DOHH2 (cell line): ENCODE data around the gene CTDSPL.

Source experiments
- H3F3A ChIP-seq: fragments of 200-600 bp; sonication (generic), shearing (Covaris generic); 2 replicates; pipeline ENCODE4 v1.6.0; 2016; ENCODE audit warnings: antibody characterized with exemption, mild to moderate bottlenecking; ENCODE audit not compliant: control insufficient read depth, insufficient read depth
- H3K27ac ChIP-seq: fragments of 200-600 bp; sonication (generic); 2 replicates; pipeline ENCODE4 v1.5.1; 2014; ENCODE audit warnings: low read depth, mild to moderate bottlenecking, low read length, moderate library complexity
- H3K27me3 ChIP-seq: fragments of 200-600 bp; sonication (generic); 2 replicates; pipeline ENCODE4 v1.6.1; 2014; ENCODE audit warnings: mild to moderate bottlenecking, low read length, mixed read lengths; ENCODE audit not compliant: control insufficient read depth
- H3K36me3 ChIP-seq: fragments of 200-600 bp; sonication (generic); 2 replicates; pipeline ENCODE4 v1.6.1; 2014; ENCODE audit warnings: mild to moderate bottlenecking, low read length, moderate library complexity, mixed read lengths; ENCODE audit not compliant: control insufficient read depth
- H3K4me1 ChIP-seq: fragments of 200-600 bp; sonication (generic); 2 replicates; pipeline ENCODE4 v1.6.1; 2014; ENCODE audit warnings: mild to moderate bottlenecking, low read length, mixed read lengths; ENCODE audit not compliant: control insufficient read depth
- H3K4me2 ChIP-seq: fragments of 200-600 bp; sonication (generic); 2 replicates; pipeline ENCODE4 v1.6.0; 2014; ENCODE audit warnings: mild to moderate bottlenecking, low read length, moderate library complexity
- H3K4me3 ChIP-seq: fragments of 200-600 bp; sonication (generic); 2 replicates; pipeline ENCODE4 v1.5.1; 2014; ENCODE audit warnings: mild to moderate bottlenecking, low read length, mixed read lengths
- H3K79me2 ChIP-seq: fragments of 200-600 bp; sonication (generic); 2 replicates; pipeline ENCODE4 v1.6.1; 2014; ENCODE audit warnings: mild to moderate bottlenecking, low read length, mixed read lengths; ENCODE audit not compliant: control insufficient read depth
- H3K9me2 ChIP-seq: fragments of 200-600 bp; sonication (generic); replicated peaks from 2 replicates; pipeline ENCODE4 v1.6.1; 2014; ENCODE audit warnings: mild to moderate bottlenecking, low read length, mixed read lengths; ENCODE audit not compliant: control insufficient read depth
- H3K9me3 ChIP-seq: fragments of 200-600 bp; sonication (generic); 2 replicates; pipeline ENCODE4 v1.6.1; 2014; ENCODE audit warnings: antibody characterized with exemption, low read length, mixed read lengths; ENCODE audit not compliant: control insufficient read depth, insufficient read depth
- H4K20me1 ChIP-seq: fragments of 200-600 bp; sonication (generic); 2 replicates; pipeline ENCODE4 v1.6.0; 2014; ENCODE audit warnings: low read depth, mild to moderate bottlenecking, antibody characterized with exemption, low read length, moderate library complexity; ENCODE audit not compliant: control insufficient read depth, insufficient read depth
- CTCF ChIP-seq: fragments of 200-600 bp; sonication (generic); IDR thresholded peaks from one replicate; pipeline ENCODE4 v1.5.1; 2014; ENCODE audit warnings: antibody characterized with exemption, mild to moderate bottlenecking, low read depth, low read length; ENCODE audit not compliant: poor library complexity, severe bottlenecking
- EZH2phosphoT487 ChIP-seq: fragments of 200-600 bp; sonication (generic); IDR thresholded peaks from 2 replicates; pipeline ENCODE4 v1.6.1; 2017; ENCODE audit warnings: borderline replicate concordance, mild to moderate bottlenecking, antibody characterized with exemption, low read length, moderate library complexity, mixed read lengths

Gene CTDSPL

GRCh38 chr3:37990527-37990926 lies 128.8 kb downstream of the CTDSPL start, which contains the start of gene VILL:
Gene VILL (plus strand): TSS chr3:37990786. CDS start chr3:37993673, 2,887 bp downstream.
- Histone ChIP-seq H3K9me2 (no peaks in the 10 kb centered on the region), H3K79me2 (peaks cover 11% of the 10 kb centered on the region), H3K27ac (no peak within 1 kb of the TSS), H3K4me1 (peaks cover 16% of the 10 kb centered on the region), H4K20me1 (no peaks in the 10 kb centered on the region), H3K27me3 (no peaks in the 10 kb centered on the region), H3K9me3 (no peaks in the 10 kb centered on the region), H3K4me3 (no peak within 1 kb of the TSS), H3F3A (no peaks in the 10 kb centered on the region; the same call in 1 of the 2 replicates), H3K4me2 (no peak within 1 kb of the TSS), H3K36me3 (no peaks in the 10 kb centered on the region; the same call in 1 of the 2 replicates)
- TF ChIP-seq EZH2phosphoT487 (no peak), CTCF (no peak)

GRCh38 chr3:37991109-37991508 lies 129.4 kb downstream of the CTDSPL start:
- no peaks in the 10 kb centered on the region for H3K9me2 ChIP-seq
- peaks cover 4% of the 10 kb centered on the region for H3K36me3 ChIP-seq
- H3K4me2 ChIP-seq: no peak overlapping the region
- TF ChIP-seq EZH2phosphoT487: no peak
- TF ChIP-seq CTCF: no peak
- no peaks in the 10 kb centered on the region for H3K9me3 ChIP-seq
- H3K27me3 ChIP-seq: no peaks in the 10 kb centered on the region
- peaks cover 11% of the 10 kb centered on the region for H3K79me2 ChIP-seq
- H3F3A ChIP-seq: no peaks in the 10 kb centered on the region; the same call in 1 of the 2 replicates
- peaks cover 16% of the 10 kb centered on the region for H3K4me1 ChIP-seq
- H3K4me3 ChIP-seq: no peak overlapping the region
- no peaks in the 10 kb centered on the region for H4K20me1 ChIP-seq
- H3K27ac ChIP-seq: no peak overlapping the region

GRCh38 chr3:37991823-37992222 lies 130.1 kb downstream of the CTDSPL start:
- H3K9me3 ChIP-seq: no peaks in the 10 kb centered on the region
- H3K4me1 ChIP-seq: peaks cover 22% of the 10 kb centered on the region
- H4K20me1 ChIP-seq: no peaks in the 10 kb centered on the region
- no peak overlapping the region for H3K4me3 ChIP-seq
- H3K27ac ChIP-seq: no peak overlapping the region
- no peaks in the 10 kb centered on the region for H3K27me3 ChIP-seq
- H3K79me2 ChIP-seq: peaks cover 11% of the 10 kb centered on the region
- H3K4me2 ChIP-seq: no peak overlapping the region
- no peaks in the 10 kb centered on the region; the same call in 1 of the 2 replicates for H3F3A ChIP-seq
- no peaks in the 10 kb centered on the region for H3K9me2 ChIP-seq
- H3K36me3 ChIP-seq: peaks cover 12% of the 10 kb centered on the region
- TF ChIP-seq EZH2phosphoT487 (no peak), CTCF (no peak)
